GM21528 (cell line): Measurements from ENCODE around the gene MACC1.
A peak's percentile ranks its signal among the peaks of the same experiment; 100 is the strongest.

Source experiments
- ATAC-seq: cut with Tn5 transposase; IDR thresholded peaks from one replicate; pipeline ENCODE4 v1.9.1; 2021; ENCODE audit warnings: mild to moderate bottlenecking, moderate library complexity; ENCODE audit not compliant: unreplicated experiment, low FRiP score

MACC1 gene, protein sequence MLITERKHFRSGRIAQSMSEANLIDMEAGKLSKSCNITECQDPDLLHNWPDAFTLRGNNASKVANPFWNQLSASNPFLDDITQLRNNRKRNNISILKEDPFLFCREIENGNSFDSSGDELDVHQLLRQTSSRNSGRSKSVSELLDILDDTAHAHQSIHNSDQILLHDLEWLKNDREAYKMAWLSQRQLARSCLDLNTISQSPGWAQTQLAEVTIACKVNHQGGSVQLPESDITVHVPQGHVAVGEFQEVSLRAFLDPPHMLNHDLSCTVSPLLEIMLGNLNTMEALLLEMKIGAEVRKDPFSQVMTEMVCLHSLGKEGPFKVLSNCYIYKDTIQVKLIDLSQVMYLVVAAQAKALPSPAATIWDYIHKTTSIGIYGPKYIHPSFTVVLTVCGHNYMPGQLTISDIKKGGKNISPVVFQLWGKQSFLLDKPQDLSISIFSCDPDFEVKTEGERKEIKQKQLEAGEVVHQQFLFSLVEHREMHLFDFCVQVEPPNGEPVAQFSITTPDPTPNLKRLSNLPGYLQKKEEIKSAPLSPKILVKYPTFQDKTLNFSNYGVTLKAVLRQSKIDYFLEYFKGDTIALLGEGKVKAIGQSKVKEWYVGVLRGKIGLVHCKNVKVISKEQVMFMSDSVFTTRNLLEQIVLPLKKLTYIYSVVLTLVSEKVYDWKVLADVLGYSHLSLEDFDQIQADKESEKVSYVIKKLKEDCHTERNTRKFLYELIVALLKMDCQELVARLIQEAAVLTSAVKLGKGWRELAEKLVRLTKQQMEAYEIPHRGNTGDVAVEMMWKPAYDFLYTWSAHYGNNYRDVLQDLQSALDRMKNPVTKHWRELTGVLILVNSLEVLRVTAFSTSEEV

DNA sequence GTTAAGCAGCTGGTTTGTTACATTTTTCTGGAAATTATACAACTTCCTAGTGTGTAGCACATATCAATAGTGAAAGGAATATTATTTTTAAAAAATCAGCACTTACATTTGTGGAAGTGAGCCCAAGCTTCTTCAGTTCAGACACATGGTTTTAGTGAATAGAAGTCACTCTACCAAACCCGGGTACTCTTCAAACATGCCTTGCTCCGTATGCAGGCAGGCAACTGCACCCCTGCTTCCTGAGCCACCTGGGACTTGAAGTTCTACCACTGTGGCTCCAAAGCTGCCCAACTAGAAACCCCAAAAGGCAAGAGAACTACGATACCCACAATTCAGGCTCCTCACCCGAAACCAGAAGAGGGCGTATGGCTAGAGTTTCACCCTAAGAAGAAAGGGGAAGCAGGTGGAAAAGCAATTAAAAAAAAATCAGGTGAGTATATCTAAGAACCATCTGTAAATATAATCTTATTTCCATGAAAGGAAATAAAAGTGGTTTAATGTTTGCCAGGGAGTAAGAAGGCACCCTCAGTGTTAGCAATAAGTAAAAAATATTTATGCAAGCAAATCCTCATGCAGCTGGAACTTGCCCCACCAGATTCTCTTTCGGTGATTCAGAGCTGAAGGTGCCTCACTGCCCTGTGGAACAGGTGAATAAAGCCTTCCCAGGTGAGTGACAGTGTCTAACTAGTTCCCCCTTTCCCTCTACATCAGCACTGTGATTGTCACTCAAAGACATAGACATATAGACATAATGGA, at the start of gene MACC1:
TSS of gene MACC1 (minus strand) at position 192 of the 756 bp plus-strand sequence. CDS start 55,522 bp downstream, outside the sequence.
- peak; percentile 52 for ATAC-seq

DNA sequence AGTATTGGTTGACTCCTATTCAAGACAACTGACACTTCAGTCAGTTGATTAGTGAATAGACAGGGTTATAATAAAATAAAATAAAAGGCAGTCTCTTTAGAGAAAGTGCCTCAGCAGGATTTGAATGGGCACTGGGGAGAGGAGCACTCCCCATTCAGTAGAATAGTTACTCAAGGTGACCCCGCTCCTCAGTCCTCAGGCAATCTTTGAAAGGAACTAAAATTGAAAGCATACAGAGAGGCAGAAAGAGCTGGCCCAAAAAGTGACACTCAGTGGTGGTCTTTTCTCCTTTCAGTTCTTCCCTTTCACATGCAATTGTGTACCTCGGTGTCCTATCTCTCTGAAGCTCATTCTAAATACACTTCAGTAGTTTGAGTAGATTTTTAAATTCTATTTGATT, 47.4 kb upstream of the MACC1 start:
- no peak for ATAC-seq

DNA sequence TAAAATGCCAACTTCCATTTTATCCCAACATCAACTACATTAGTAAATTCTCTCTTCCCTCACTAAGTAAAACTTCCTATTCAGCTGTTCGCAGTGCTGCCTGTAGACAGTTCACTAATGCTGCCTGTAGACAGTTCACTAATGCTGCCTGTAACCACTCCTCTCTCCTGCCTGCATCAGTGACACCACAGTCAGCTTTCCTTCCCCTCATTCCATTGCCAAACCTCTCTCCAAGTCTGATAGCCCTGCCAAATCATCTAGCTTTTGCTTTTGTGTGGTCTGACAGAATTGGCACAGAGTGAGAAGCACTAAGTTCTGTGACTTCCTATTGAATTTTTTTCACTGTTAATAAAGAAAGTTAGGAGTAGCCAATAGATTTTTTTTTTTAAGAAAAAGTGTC, 43.0 kb upstream of the MACC1 start:
- no peak for ATAC-seq

DNA sequence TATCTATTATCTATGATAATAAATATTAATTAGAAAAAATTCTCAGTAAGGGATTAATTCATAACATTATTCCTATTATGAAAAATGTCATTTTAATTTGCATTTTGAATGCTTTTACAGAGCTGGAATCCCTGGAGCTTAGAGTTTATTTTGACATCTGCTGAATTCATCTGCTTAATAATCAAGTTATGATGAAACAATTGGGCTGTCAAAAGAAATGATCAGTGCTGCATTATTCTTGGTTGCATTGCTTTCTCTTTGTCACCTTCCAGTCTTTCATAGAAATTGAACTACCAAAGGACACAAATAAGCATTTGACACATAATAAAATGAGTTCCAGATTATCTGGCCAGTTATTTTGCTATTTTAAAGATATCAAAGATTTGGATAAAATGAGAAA, 40.0 kb upstream of the MACC1 start:
- ATAC-seq = no peak

DNA sequence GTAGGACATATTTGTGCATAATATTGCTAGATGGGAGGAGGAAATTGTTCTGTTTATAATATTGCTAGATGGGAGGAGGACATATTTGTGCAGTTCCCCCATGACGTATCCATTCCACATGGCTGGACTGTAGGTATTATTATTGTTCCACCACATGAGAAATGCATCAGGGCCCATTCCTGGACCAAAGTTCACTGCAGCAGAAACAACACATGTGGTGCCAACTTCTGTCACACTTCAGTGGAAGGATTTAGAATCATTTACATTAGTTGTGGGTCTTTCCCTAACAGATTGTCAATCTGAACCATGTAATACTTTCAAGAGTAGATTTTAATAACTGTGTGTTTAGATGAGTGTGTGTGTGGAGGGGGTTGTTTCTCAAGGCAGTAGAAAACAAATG, 32.7 kb upstream of the MACC1 start:
- no peak for ATAC-seq

DNA sequence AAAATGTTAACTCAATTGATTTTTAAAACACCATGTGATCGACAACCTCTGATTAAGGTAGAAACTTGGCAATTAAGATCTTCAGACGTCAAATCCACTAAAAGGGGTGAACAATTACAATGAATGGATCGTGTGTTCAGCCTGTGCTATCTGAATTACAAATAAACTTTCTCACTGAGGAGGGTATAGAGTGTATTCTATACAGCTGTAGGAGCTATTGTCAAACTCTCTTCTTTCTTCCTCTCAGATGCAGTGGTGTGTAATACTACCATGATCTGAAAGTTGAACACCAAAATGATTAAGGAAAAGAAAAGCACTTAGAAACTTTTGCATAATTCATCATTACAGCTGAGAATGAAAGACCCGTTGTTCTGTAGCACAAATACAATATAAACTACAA, 32.2 kb upstream of the MACC1 start:
- ATAC-seq = no peak

DNA sequence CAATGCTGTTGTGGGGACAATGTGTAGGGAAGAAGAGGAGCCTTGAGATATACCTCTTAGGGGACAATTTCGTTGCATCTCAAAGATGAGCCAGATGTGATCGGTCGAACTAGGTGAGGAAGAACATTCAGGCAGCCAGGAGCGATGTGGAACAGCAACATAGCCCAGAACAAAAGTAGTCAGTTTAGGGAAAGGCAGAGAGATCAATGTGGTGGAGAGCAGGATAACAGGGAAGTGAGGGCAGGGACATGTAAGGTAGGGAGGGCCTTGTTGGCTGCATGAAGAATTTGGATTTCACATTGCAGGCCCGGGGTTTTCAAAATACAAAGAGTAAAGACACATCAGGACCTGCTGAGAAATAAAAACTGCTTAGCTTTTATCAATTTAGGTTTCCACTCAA, 29.1 kb upstream of the MACC1 start:
- no peak for ATAC-seq

DNA sequence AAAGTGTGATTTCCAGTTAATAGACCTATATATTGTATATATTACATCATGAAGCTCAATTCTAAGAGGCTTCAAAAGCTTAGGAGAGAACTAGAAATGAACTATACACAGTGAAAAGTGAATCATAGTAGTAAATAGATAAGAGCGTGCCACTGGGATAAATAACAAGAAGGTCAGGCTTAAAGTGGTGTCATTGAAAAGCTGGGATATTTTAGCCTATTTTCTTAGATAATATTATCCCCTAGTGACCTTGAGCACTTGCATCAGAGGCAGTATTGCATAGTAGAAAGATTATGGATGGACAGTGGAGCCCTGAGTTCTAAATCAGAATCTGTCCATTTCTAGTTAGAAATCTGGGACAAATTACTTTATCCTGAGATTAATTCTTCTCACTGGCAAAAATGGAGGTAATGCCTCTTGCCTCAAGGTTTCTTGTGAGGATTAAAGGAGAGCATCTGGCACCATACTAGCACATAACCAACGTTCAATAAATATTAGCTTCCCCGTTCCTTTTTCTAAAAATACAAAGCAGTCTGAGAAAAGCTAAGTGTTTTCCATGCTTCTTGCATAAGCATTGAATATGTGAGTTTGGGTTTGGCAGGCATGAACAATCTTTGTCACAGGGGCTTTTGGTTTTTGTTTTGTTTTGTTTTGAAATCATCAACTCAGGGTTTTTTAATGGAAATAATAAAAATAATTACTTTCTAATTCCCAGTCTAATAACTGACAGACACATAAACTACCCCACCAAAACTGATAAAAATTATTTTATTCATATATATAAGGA, 27.3 kb upstream of the MACC1 start:
- ATAC-seq = no peak

DNA sequence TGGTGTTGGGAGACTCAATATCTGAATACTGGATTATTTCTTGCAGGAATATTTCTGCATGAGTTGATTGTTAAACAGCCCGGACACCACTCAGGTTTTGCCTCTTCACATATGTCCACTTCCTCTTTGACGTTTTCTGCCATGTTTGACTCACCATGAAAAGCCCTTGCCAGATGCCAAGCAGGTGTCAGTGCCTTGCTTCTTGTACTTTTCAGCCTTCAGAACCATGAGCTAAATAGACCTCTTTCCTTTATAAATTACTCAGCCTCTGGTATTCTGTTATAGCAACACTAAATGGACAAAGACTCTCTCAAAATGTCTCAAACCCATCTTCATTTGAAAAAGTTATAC, 24.7 kb upstream of the MACC1 start:
- ATAC-seq = no peak

DNA sequence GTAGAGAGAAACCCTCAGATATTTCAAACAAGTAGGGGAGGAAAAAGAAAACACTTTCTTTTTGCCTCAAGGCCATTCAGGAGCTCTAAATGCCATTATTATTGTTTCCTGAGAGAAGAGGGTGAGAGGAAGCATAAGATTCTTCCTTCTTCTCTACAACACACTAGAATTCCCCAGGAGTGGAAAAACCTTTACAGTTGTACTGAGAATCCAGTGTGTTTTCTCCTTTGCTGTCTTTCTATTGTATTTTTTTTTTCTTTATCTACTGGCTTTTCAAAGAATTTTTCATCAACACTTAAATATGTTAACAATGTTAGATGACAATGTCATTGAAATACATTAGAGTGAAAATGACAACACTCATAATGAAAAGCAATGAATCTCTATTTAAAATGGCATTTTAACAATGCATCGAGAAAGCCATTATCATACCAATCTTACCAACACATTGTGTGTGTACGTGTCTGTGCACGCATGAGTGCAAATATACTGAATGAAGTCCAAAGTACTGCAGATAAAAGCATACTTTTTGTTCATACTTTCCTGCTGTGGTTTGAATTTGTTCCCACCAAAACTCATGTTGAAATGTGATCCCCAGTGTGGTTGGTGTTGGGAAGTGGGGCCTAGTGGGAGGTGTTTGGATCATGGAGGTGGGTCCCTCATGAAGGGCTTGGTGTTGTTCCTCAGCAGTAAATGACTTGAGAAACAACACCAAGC, 24.2 kb upstream of the MACC1 start:
- no peak for ATAC-seq

DNA sequence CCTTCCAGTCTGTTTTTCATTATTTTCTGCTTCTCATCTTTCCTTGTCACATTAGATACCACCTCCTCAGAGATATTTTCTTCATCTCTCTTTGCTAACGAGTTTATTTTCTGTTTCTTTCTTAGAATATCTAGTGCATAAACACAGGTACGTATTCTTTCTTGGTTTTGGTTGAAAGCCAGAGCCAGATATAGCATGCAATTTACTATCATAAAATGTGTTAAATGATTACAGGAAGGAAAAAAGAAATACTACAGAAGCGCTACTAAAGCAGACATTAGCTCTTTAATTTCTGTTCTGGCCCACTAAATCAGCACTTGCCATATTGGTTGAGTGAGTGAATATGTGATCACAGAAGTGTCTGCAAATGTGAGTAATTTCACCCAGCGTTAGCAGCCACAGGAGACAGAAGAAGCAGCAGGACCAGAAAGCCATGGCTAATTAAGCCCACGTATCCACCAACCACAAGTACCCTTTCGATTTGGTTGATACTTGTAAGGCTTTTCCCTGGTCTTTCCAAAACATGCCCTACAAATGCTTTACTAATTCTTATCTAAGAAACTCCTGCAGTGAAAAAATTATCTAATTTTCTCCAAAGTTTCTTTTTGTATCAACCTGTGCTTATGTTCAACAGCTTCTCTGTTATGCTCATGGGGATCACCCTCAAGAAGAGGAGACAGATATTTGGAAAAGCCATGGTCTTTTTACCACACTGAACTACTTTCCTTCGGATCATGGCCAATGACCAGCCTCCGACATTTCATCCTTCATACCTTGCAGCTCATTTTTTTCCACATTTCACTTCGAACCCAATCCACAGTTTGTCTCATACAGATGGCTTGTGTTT, 23.1 kb upstream of the MACC1 start:
- ATAC-seq = peak; percentile 43

DNA sequence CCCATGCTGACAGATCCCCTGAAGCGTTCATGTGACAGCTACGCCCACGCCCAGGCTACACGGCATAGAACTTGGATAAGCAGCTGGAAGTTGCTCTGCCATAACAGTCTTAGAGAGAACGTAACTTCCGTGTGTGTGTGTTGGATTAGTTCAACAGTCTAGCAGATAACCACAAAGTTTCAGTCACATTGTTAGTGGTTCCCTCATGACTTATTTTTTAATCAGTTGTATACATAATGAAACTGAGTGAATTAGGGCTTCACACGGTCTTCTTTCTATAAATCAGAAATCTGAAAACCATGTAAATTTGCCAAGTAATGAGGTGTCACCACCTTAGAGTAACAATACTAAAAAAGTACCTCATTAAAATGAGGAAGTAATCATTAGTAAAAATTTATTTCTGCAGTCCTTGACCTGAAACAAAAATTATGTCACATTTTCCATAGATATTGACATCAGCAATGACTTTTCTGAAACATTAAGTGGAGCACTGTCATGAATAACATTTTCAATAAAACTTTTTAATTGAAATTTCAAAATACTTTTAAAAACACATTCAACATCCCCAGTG, 21.7 kb upstream of the MACC1 start:
- ATAC-seq = peak; percentile 90

DNA sequence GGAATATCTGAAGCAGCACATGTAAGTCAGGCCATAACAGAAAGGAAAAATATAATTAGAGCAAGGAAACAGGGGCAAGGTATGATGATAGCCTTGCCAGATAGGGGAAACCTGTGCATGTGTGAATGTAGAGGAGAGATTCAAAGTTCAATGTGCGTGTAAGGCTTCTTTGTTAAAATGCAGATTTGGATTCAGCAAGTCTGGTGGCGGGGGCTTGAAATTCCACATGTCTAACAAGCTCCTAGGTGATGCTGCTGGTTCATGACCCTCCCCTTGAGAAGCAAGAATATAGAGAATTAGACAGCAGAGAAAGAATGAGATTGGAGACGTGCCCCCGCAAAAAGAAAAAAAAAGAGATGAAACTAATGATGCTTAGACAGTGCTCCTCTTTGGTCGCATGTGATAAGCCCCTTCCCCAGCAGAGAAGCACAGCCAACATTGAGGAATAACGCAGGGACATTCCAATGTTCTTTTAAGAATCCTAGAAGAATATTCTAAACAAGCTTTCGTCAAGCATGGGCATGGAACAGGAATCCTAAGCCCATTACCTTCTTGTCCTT, 21.1 kb upstream of the MACC1 start:
- ATAC-seq = no peak

DNA sequence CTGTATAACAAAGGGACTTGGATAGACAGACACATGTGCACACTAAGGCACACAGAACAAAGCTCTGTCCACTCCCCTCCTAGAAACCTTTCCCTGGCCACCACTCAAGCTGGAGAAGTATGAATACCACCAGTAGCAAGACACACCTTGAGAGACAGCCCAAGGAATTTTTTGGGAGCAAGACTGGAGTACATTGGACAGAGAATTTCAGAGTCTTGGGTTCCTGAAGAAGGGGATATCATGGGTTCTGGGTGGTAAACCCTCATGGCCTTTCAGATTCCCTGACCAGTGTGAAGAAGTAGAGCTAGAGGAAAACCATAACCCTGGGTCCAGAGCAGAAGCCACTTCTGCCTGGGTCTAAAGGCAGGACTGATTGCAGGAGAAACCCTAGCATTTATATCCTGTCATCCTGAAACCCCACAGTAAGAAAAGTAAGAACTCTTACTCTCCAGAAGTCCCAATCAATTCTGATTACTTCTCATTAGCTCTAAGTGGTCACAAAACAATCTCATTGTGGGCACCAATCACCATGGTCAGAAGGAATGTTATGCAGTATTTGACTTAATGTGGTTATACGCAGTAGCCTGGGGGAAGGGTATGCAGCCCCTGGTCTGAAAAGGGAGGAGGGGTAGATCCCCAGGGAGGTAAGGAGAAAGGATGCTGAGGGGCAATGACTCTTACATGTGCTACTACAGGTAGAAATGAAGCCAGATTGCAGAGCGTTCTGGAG, 20.4 kb upstream of the MACC1 start:
- ATAC-seq = no peak

DNA sequence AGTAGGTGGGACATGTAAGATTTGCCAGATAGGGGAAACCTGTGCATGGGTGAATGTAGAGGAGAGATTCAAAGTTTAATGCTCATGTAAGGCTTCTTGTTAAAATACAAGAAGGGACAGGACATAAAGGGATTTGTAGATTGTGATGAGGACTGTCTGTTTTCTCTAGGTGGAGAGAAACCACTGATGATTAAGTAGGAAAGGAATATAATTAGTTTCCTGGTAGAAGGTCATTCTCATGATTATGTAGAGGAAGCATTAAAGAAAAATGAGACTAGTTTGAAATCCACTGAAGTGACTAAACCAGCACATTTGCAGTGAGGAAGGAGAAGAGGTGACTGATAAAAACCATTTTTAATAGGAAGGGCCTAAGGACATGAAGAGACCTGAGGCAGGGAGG, 19.6 kb upstream of the MACC1 start:
- ATAC-seq = no peak

DNA sequence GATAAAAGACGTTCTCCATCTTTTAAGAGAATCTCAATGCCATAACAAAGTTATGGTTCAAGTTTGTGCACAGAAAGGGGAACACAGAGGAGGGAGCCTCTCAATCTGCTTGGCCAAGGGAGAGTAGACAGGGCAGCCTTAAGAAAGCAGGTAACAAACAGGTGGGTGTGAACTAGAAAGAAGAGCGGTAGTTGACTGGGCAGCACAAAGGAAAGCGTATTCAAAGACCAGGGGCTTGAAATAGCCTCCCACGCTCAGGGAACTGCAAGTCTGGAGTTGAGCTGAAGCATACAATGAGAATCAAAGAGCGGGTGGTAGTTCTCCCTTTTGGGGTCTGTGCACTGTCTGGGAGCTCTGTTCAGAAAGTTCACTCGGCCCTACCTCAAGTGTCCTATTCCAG, 18.9 kb upstream of the MACC1 start:
- no peak for ATAC-seq

DNA sequence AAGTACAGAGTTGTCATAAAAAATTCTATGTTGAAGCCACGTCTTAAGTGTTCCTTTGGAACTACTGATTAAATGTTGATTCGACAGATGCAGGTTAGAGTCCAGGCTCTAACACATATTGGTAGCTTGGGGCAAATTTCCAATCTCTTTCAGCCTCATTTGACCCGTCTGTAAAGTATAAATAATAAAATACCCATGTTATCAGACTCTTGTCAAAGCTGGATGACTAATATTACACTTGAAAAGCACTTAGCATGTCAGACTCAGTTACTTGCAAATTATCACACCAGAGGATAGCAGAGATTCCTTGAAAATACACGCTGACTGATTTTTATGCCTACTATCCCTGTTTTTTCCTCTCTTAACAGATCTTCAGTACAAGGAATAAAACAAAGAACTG, 18.1 kb upstream of the MACC1 start:
- no peak for ATAC-seq

DNA sequence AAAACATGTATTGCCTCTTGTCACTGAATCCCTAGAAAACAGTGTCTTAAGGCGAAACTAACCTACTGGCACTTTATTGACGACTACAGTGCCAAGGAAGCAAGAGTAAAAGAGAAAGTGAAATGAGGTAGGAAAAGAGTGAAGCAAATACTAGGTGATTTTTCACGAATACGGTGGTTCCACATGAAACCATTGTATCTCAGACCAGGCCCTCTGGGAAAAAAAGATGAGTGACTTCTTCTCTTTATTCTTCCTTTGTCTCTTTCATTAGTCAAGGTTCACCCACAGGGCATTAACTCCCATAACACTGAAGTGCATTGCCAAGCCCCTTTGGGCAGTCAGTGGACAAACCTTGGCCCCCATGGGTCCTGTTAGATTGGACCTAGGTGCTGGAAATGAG, 16.2 kb upstream of the MACC1 start:
- no peak for ATAC-seq
